Measurements from ENCODE around the gene ETS1.

Gene ETS1

DNA sequence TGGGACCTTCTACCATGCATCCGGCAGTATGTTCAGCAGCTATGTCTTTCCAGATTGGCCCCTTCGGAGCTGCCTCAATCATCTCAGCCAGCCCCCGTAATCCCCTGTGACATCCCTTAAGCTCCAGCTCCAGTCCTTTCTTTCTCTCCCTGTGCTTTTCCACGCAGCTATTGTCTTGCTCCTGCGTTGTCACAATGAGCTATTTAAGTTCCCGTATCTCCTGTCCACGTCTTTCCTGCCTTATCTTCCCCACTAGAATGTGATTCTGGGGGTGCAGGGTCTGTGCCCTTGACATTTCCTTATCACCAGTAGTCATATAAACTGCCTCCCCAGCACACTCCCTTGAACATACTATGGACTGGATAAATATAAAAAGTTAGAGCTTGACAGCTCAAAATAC lies 5.1 kb upstream of the ETS1 start:
- no peak for DNase-seq

DNA sequence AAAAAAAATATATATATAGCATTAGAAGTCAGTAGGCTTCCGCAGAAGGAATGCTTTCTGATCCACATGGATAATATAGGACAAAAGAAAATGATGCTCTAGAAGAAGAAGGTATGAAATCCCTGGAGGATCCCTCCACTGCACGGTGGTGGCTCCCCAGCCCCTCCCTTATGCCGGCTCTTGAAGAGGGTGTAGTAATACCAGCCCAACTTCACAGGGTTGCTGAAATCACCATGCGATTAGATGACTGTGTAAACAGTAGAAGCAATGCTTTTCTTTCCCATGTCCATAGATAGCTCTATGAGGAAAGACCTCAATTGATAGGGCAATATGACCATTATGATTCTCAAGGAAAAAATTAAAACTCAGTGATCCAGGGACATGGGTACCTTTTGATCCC lies 3.2 kb upstream of the ETS1 start:
- DNase-seq: no peak

DNA sequence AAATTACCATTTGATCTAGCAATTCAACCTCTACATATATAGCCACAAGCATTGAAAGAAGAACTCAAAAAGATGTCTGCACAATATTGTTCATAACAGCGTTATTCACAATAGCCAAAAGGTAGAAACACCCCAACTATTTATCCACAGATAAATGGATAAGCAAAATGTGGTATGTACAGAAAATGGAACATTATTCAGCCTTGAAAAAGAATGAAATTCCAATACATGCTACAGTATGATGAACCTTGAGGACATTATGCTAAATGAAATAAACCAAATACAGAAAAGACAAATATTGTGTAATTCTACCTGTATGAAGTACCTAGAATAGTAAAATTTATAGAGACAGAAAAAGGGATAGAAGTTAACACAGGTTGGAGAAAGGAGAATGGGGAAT lies 2.6 kb upstream of the ETS1 start:
- DNase-seq: no peak

DNA sequence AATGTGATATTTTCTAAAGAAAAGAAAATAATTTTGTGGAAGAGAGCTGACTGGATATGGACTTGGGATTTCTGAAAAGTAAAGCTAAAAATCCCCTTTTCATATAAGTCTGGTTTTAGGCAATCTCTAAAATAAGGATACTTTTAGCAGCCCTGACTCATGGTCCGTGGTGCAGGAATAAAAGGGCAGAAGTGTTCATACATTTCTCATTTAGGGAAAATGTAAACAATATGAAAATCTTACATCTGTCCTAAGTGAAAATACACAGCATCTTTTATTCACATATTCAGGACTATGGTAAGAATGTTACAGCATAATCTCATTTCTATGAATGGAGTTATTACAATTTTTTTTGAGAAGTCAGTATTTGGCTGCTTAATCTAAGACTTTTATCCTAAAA lies 735 bp upstream of the ETS1 start:
- DNase-seq: no peak

DNA sequence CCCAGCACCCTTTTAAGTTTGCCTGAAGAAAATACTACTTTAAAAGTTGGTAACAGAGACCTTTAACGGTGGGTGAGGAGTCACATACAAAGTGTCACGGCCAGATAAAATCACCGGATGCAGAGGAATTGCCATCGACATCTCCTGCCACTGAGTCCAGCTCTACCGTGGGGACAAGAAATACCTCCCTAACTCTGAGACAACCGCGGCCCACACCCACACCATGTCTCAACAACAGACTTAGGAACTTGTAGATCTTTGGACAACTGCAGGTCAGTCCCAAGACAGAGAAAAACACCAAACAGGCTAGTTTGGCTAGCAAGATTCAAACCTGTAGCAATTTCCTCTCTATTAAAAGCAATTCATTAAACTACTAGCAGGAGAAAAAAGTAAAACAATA lies 669 bp downstream of the ETS1 start:
- no peak for DNase-seq

DNA sequence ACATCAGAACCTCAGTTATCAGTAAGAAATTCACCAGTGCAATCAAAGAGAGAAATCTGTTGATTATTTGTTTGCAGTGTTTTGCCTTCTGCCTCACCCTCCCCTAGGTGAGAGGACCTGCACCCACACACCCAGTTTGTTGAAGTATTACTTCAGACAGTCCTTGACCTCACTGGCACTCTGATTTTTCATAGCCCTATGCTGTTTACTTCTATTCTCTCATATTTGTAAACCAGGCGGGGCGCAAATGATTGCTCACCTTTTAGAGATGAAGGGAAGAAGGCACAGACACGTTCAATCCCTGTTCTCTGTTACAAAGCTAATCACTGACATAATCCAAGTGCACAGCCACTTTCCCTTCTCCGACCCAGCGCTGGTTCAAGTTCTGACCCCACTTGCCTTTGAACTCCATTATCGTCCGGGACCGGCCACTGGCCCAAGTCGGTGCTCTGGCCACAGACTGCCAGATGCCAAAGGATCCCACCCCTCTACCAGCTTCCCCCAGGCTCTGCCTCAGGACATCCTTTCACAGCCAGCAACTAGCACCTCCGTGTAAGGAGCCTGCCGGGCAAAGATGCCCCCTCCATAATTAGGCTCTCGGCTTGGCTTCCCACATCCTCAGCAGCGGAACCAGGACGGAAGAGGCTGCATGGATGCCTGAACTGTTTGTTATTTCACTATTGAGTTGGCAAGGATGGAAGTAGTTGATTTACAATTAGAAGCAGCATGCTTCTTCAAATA lies 1.7 kb downstream of the ETS1 start:
- no peak for DNase-seq

DNA sequence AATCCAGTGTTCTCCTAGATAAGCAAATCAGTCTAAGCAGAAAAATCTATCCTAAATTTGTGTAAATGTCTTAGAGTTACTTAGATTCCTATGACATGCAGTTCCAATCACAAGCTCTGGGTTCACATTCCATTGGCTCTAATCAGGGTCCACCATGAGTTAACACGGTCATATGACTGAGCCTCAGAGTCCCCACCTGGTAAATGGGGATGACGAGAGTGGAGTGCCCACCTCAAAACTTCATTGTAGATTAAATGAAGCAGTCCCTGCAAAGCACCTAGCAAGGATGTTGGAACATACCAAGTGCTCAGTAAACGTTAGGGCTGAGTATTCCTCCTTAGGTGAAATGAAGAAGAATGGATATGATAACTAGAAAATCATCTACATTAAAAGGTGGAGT lies 3.1 kb downstream of the ETS1 start:
- DNase-seq: no peak

DNA sequence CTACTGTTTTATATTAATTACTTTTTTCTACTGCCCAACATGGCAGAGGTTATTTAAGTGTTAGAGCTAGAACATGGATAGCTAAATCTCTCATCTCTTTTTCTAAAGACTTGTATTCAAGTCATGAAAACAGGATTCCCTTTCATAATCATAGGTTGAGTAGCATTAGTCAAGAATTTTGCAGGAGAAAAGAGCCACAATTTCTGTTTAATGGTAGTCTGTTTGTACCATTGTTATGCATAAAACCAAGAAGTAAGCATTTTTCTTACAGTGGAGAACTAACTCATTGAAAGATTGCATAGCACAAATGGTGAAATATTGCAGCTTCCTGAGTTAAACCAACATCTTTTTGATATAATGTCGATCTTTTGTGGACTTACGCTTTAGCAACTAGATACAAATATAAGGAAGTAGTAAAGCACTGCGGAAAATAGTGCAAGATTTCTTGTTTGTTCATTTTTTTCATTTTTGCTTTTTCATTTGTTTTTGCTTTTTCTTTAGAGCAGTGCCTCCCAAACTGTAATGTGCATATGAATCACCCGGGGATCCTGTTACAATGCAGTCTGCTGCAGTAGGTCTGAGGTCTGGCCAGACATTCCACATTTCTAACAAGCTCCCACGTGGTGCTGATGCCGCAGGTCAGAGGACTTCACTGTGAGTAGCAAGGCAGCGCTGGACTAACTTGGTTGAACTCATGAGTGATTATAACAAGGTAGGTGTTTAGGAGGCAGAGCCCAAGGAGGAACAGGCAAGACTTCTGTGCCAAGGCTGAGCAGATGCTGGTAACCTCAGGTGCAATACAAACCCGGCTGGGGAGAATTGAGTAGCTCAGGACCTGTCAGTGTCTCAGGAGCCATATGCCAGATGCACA lies 4.6 kb downstream of the ETS1 start:
- no peak for DNase-seq

DNA sequence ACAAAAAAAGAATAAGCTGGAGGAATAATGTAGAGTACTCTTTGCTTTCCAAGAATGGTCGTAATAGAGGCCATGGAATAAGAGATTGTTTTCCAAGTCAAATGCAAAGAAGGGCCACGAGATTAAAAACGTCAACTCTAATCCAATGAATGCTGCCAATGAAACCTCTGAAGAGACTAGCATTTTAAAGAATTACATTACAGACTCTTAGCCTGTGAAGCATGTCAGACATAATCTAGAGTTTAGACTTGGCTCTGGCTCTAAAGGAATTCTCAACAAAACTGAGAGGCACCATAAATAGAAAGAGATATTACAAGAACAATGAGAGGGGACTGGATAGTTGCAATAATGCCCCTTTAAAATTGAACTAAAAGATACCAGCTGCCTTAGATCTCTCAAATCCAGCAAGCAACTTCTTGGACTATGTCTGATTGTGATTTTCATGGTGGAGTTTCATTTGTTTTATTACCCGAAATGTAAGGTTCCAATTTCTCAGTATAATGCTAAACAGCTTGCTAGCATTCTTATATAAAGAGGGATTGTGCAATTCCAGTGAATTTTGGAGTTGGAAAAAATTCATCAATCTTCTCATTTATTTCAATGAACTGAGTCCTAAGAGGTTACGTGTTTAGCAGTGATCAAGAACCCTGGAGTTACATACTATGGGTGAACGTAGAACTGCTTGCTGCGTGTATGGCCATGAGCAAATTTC lies 5.6 kb downstream of the ETS1 start:
- no peak for DNase-seq

DNA sequence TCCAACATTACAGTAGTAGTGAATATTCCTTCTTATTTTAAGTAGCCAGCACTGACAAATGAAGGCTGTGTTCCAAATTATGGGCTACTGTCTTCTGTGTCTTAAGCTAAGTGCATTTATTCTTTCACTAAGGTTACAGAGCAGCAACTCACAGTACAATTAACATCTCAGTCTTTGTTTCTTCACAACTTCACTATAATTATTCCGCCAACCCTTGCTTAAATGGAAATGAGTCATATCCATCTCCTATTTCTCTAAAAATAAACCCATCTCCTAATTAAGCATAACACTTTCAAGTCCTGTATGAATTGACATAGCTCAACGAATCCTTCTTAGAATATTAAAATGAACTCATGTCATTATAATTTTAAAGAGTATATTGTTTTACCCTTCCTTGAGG lies 6.7 kb downstream of the ETS1 start:
- no peak for DNase-seq

DNA sequence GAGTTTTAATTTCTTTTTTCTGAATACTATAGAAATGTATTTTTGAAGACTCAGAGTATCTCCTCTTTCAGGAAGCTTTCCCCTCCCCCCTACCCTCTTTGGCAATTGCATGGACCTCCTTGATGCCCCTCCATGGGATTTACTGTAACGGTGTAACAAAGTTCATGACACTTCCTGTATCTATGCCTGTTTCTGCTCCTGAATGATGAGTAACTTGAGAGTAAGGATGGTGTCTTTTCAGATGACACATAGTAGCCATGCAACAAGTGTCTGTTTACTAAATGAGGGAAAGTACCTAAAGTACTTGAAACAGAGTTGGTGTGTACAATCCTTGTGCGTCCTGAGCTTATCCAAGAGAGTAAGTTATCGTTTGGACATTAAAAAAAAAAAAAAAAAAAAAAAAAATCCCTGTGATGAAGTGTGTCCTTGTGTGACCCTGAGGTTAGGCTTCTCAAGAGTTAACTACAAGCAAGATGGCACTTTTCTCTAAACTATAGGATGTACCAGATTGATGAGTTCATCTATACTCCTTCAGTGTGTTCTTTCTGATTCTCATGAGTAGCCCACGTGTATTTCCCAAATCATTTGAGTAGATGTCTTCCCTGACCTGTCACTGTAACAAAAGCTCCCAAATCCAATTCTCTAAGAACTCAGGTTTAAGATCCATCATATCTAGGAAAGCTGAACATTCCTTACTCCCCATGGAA lies 7.4 kb downstream of the ETS1 start:
- no peak for DNase-seq

DNA sequence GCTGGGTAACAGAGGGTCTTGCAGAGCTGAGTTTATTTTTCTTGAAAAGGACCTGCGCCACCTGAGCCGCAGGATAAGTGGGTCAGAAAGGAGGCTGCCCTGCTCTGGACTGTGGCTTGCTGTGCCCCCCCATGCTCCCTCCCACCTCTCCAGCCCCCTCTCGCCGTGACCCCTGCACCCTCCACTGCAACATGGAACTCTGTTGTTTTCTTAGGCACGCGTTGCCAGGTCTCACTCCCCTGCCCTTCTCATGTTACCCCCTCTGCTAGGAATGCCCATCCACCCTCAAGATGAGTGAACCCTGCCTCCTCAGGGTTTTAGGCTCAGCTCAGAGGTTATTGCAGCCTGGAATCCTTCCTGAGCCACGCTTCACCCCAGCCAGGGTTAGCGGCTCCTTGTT lies 10.8 kb downstream of the ETS1 start:
- DNase-seq: no peak

DNA sequence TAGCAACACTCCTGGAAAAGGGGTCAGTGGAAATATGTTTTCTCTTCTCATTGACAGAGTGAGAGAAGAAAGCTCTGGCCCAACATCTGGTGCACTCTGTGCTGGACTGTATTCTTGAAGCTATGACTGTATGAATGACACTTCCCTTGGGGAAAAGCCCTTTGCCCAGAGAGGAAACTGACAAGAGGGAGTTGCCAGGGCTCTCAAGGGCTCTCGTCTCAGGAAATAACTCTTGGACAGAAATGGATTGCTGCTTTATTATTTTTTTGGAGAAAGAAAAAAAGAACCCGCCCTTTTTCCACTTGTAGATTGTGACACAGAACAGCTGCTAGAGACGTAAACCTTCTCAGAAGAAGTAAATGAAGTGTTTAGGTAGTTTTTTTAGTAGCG lies 11.4 kb downstream of the ETS1 start:
- no peak for DNase-seq

DNA sequence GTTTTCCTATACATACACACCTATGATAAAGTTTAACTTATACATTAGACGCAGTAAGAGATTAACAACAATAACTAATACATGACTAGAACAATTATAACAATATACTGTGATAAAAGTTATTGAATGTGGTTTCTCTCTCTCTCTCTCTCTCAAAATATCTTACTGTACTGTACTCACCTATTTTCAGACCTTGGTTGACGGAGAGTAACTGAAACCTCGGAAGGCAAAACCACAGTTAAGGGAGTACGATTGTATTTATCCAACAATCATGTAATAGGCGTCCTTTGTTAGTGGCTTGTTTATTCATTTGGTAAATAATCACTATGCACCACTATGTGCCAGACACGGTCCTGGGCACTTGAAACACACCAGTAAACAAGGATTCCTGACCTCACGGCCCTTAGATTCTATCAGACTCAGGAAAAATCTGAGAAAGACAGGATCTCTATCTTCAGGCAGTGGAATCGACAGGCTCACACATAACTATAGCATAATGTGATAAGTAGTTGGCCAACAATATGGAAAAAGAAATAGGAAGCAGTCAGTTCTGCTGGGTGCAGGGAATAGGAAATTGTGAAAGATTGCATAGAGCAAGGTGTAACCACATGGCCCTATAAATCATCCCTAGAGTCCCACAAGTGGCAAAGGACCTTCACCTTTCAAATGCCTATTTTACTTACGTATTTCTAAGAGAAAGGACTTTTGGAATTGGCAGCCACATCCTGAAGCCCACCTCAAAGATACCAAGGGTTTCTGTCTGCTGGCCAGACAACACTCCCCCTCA lies 12.0 kb downstream of the ETS1 start:
- DNase-seq: no peak

DNA sequence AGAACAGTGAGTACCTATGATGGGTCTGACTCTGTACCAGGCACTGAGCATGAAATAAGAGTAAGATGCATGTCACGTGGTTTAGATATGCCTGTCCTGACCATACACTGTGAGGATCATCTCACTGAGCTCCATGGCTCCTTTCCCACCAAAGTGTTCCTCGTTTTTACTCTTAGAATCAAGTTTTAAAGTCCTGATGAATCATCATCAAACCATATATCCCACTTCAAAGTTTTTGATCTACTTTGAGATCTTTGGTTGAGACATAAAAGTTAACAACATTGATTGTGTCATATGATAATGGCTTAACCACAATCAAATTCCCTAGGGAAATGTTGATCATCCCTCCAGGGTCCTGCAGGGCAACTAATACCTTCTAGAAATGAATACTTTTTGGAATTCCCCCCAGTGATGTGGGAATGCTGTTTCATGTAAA lies 12.8 kb downstream of the ETS1 start:
- no peak for DNase-seq

DNA sequence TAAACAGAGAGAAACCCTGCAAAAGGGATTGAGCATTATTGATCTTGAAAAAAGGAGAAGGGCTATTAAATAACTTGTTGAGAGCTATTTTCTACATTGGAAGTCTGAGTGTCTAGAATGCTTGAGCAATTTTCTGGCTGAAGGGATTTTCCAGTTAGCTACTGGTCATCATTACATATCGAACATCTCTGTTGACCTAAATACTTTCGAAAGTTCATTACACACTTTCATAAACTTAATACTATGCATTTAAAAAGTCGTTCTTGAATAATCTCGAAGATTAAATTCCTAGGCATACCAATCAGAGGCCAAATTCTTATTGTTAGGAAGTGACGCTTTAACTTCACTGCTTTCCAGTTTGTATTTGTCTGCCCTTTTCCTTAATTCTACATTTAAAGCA lies 13.7 kb downstream of the ETS1 start:
- no peak for DNase-seq

DNA sequence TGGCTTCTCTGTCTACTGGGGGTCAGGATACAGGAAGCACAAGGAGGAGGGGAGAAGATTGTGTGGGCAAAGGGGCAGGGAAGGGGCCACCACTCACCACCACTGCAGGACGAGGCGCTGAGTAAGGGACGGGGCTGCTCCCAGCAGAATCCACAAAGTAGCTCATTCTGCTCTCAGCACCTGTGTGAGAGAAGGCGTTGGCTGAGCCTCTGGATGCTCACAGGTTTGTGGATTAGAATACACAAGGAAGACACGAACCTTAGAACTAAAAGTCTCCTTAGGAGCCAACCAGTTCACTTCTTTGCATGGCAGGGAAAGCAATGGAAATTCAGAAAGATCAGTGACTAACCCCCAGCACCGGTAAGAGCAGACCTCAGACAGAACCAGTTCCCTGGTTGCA lies 14.4 kb downstream of the ETS1 start:
- DNase-seq: no peak

DNA sequence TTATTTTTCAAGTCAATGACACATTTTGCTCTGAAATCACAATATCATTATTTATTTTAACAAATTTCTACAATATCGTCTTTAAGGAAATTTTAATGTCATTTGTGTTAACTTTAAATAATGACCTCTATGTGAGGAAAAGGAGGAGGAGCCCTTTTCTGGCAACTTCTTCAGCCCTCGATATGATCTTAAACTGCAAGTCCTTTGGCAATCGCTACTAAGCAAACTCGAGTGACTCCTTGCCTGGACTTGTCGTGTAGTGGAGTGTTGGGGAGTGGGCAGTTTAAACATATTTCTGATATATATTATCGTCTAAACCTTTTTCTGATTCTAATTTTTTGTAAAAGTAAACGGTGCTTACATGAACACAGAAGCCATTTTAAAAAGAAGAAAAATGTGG lies 16.7 kb downstream of the ETS1 start:
- no peak for DNase-seq

DNA sequence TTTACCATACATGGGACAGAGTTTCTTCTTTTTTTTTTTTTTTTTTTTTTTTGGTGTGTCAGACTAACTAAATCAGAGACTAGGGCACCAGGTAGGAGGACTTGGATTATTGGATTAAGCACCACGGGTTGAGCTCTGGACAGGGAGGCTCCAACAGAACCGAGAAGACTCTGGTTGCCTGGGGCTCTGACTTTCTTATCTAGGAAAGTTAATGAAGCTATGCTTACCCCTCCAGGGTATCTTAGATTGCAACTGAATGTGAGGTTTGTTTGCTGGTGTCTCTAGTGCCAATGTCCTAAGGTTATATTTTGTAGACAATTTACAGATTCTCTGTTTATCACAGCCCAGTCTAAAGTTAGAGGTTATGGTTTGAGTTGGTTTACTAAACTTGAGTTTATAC lies 18.1 kb downstream of the ETS1 start:
- DNase-seq: no peak

DNA sequence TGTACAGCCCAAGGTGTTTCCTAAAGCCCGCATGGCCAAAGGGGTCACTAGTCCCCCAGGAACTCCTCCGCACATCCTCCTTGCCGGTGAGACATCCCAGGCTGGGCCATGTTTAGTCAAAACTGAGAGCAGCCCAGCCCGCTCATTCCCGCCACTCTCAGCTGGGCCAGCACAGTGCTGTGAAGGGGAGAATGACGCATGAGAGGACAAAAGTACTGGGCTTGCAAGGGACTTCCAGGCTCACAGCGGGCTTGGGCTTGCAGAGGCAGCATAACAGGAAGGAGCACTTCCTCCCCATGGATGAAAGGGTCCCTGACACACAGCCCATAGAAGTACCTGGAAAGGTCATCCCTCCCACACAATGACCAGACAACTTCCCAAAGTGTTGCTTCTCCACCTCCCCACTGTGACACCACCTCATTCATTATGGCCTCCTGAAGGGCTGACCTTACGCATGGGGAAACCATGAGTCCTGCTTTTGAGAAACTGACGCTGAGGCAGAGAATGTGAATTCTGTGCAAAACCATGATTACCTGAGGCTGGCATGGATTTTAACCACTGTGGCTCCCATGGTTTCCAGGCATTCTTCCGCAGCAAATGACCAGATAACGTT lies 19.1 kb downstream of the ETS1 start:
- DNase-seq: no peak

DNA sequence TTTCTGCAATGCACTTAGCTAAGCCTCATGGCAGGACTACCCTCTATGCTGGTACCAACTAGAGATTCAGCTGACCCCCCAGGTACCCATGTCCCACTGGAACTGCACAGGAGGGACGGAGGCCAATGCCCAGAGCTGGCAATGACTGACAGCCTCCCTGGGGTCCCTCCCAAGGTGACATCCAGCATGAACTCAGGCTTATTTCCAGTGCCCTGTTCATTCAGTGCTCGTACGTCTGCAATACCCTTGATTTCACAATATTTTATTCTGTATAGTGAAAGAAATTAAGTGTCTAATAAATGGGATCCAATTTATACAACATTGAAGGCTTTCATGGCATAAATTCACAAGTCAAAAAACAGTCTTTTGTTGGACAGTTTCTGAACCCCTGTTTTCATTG lies 20.2 kb downstream of the ETS1 start:
- DNase-seq: no peak

DNA sequence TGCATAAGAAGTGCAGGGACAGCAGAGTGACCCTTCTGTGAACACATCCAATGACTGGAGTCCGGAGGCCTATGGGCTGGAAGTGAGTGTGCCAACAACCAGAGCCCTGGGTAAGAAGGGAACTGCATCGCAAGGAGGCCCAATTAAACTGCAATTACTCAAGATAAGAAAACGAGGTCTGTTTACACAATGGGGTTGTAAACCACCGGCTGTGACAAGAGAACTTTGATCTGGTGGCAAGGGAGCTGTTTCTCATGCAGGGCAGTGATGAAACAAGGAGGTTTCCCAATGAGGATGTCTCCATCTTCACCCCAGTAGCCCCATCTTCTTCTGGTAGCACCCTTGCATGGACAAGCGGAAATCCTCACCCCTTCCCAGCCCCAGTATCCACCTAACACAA lies 21.5 kb downstream of the ETS1 start:
- no peak for DNase-seq

Data from stimulated activated naive CD4-positive, alpha-beta T cell treated with Interleukin-2 at 50 U/mL for 16 hours (primary cell).